C4-2B (cell line): ENCODE measurements around the gene HSP90B1.

ENCODE experiments used
- CTCF ChIP-seq: fragments of 450-650 bp; conservative IDR thresholded peaks from 2 replicates; pipeline ENCODE4 v1.5.1; 2017; ENCODE audit warnings: mild to moderate bottlenecking
- ZFX ChIP-seq: fragments of 450-650 bp; IDR thresholded peaks from 2 replicates; pipeline ENCODE4 v1.6.1; 2017

- TF ChIP-seq CTCF = no peak
- no peak for TF ChIP-seq ZFX
These were observed 32.9 kb upstream of the HSP90B1 start for GRCh38 chr12:103897316-103897715.
